ENCODE results near the gene B3GNT7. TPM values are rescaled to one million over a fixed set of nuclear protein-coding genes. Genes with fewer than 3 reads are reported as not detected.
A peak's percentile ranks its signal among the peaks of the same experiment; 100 is the strongest.
"Not testable (repeated sequence)": the region's sequence is repeated elsewhere in the genome, so short reads cannot be mapped to it uniquely, and the experiment has no call there.

Gene B3GNT7
- total RNA-seq, 1 donor from 2014 or later: 12.1 TPM

DNA sequence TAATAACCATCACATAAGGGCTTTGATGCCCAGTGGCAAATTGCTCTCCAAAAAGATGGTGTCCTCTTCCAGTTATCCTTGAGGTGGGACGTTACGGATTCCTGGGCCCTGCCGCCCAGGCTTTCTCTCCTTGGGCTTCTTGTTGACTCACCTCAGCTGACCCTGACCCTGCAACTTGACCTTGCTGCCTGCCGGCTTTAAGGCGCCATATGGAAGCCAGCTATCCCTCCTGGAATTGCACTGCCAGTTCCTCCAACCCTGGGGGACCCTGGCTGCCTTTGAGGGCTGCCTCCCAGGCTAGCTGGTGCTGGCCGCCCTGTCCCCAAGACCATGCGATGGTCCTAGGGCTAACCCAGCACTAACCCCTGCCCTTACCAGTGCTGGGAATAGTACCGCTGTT is 28.3 kb upstream of the B3GNT7 start:
- no peak for DNase-seq

DNA sequence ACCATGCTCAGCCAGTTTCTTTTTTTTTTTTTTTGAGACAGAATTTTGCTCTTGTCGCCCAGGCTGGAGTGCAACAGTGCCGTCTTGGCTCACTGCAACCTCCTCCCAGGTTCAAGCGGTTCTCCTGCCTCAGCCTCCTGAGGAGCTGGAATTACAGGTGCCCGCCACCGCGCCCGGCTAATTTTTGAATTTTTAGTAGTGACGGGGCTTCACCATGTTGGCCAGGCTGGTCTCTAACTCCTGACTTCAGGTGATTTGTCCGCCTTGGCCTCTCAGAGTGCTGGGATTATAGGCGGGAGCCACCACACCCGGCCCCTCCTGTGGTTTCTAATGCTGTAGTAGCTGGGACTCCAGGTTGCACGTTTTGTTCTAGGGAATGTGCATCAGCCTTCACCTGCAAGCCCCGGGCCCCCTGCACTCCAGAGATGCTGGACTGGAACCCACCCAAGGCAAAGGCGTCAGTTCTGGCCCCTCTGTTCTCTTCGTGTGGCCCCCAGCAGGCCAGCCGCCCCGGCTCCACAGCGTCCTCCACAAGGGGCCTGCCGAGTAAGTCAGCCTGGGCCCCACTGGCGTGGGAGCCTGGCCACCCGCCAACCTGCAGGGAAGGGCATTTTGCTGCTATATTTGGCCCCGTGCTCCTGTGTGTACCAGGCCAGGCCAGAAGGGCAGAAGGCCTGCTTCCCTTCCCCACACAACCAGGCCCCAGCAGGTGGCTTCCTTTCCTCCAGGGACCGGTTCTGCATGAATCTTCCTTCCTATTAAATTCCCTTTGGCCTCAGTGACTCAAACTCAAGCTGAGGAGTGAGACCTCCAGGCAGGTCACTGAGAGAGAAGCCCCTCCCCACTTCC is 25.7 kb upstream of the B3GNT7 start:
- peak; percentile 34 for DNase-seq

DNA sequence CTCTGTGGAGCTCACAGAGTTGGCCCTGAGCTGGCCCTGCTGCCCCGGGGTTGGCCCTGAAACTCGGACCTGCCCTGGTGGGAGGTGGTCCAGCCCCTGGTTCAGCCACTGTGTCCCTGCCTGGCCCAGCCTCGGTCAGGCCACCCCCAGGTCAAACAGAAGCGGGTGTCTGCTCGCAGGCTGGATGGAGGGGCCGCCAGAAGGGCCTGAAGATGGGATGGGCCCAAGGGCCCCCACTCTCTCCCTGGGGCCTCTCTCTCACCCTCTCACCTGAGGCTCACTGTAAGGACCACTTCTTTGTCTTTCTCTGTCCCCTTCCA is 25.1 kb upstream of the B3GNT7 start:
- DNase-seq: no peak

DNA sequence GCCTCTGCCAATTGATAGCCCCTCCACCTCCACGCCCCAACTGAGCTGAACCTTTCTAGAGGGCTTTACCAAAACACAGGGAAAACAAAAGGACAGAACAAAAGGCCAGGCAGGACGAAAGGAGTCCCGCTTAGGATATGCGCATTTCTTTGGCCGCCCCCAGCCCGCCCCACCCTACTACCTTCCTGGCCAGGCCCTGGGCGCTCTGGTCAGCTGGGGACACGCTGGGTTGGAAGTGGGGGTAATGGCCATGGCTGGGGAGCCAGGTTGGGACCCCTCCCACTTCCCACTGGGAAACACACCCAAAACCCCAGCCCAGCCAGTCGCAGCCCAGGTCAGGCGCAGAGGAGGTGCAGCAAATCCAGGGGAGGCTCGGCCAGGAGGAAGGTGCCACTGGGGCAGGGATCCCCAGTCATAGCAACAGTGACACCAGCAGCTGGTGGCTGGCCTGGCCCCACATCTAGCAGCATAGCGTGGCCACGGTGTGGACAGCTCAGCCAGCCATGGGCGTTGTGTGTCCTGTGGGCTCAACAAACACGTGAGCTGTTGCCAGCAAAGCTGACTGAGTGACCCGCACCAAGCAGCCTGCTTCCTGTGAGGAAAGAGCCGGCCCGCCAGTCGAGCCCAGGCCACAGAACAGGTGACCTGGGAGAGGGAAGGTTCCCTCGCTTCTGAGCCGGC is 24.6 kb upstream of the B3GNT7 start:
- DNase-seq: peak; percentile 40

DNA sequence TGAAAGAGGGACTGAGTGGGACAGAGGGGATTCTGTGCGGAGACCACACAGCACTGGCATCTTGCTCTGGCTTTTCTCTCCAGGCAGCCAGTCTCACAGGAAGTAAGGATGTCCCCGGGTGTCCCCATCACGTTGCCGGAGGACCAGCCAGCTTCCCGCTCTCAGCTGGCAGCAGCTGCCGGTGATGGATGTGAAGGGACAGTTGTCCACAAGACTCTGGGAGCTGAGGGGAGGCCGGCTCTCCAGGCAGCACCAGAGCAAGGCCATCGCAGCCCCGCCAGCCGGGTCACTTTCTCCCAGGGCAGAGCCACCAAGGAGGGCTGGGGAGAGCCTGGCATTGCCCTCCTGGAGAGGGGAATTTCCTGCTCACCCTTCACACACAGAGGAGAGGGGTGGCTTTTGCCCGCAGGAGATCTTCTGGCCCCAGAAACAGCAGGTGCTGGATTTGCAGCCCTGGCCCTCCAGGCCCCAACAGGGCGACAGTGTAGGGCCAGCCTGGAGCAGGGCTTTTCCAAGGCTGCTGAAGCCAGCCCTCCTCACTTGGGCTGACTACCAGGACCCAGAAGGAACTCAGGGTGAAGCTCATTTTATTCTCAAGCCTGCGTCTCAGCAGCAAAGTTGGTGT is 24.0 kb upstream of the B3GNT7 start:
- no peak for DNase-seq

DNA sequence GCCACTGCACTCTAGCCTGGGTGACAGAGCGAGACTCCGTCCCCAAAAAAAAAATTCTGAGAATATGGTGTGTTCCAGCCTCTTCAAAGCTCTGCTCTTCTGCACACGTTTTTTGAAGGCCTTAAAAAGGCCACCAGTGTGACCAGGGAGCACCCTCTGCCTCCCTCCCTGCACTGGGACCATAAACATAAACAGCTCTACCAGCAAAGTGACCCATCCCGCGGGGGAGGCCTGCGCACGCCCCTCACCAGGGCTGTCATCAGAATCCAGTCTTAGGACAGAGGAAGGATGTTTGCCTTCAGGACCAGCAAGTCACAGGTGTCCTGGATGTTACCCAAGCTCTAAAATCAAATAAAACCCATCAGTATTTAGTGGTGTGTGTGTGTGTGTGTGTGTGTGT is 23.2 kb upstream of the B3GNT7 start:
- no peak for DNase-seq

DNA sequence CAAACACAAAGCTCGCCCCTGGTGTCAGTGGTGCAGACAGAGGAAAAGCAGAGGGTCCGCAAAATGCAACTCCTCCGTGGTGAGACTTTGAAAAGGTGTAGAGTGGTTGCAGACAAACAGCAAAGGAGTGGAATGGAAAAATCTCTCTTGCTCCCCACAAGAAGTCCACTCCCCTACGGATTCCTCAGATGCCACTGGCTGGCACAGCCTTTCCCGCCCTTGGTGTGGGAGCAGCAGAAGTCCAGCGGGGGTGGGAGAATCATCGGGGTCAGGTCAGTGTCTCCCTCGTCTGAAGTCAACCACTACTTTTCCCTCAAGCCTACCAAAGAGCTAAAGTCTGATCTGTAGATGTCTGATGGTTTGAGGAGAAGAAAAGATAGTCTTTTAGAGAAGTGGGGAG is 22.3 kb upstream of the B3GNT7 start:
- DNase-seq: no peak

DNA sequence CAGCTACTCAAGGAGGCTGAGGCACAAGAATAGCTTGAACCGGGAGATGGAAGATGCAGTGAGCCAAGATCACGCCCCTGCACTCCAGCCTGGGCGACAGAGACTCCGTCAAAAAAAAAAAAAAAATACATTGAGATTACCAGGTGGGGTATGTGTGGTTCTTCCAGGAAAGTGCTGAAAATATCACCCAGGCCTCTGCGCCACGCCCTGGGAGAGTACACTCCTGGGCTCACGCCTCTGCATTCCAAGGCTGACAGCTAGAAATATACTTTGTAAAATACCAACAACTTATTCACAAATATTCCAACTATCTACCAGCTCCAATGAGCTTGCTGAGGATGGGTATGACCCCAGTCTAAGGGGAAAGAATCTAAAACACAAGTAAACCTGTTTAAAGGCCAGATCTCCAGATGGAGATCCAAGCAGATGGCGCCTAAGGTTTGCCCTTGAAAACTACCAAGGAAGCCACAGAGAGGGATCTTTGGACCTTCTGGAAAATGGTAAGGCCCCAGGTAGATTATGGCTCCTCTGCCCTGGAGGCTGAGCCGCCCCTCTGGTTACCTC is 21.6 kb upstream of the B3GNT7 start:
- no peak for DNase-seq

DNA sequence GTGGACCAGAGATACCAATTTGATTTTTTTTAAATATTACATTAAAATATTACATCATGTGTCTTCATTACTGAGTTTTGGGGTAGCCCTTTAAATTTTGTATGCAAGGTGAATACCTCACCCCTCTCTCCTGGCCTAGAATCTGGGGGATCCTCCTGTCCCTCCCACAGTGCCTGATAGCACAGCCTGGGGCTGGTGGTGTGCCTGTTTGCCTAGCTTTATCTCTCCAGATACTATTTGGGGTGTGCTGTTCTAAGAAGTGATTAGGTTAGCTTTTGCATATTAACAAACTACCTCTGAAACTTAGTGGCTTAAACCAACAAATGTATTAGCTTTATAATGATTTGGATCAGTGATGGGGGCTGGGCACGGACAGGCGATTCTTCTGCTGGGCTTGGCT is 20.7 kb upstream of the B3GNT7 start:
- DNase-seq: no peak

DNA sequence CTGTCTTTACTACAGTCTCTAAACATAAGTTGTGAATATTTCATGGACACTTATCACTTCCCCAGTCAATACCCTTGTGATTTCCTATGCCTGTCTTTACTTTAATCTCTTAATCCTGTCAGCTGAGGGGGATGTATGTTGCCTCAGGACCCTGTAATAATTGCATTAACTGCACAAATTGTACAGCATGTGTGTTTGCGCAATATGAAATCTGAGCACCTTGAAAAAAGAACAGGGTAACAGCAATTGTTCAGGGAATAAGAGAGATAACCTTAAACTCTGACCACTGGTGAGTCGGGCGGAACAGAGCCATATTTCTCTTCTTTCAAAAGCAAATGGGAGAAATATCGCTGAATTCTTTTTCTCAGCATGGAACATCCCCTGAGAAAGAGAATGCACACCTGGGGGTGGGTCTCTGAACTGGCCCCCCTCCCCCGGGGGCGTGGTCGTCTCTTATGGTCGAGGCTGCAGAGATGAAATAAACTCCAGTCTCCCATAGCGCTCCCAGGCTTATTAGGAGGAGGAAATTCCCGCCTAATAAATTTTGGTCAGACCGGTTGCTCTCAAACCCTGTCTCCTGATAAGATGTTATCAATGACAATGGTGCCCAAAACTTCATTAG is 19.4 kb upstream of the B3GNT7 start:
- not testable (repeated sequence) for DNase-seq

DNA sequence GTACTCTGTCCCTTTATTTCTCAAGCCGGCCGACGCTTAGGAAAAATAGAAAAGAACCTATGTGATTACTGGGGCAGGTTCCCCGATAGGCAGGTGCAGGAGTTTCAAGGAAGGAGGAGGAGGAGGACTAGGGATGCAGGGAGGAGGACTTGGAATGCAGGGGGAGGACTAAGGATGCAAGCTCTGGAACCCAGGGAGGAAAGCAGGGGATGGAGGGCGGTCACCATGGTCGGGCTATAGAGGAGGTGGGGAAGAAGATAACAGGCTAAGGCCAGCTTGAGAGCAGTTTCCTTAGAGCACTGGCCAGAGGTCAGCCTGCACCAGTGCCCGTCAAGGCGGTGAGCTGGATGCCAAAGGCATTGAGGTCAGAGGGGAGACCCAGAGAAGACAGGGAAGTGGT is 18.7 kb upstream of the B3GNT7 start:
- no peak for DNase-seq

DNA sequence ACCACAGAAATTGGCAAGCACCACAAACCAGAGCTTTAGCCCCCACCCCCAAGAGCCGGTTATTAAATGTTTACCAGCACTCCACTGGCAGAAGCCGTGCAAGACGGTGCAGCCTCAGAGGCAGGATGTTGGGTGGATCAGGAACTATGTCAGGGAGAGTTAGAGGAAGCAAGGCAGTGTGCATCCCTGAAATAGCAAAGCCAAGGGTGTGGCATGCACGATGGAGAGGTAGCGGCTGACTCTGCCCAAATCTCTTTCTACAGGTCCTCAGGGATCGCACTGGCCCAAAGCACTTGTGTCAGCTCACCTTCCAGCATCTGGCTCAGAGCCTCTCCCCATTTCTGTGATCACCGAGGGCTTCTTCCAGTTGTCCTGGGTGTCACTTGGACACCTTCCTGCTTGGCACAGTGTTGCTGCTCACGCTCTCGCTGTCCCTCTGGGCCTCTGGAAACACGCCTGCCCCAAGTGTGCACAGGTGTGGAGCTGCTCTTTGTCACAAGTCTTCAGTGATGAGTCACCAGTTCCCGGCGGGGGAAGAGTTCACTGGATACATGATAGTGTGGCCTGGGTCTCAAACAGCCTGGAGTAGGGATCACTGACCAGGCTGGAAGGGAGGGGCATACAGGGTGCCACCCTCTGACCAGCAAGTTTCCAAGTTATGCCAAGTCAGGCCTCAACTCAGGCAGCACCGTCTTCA is 17.3 kb upstream of the B3GNT7 start:
- no peak for DNase-seq

DNA sequence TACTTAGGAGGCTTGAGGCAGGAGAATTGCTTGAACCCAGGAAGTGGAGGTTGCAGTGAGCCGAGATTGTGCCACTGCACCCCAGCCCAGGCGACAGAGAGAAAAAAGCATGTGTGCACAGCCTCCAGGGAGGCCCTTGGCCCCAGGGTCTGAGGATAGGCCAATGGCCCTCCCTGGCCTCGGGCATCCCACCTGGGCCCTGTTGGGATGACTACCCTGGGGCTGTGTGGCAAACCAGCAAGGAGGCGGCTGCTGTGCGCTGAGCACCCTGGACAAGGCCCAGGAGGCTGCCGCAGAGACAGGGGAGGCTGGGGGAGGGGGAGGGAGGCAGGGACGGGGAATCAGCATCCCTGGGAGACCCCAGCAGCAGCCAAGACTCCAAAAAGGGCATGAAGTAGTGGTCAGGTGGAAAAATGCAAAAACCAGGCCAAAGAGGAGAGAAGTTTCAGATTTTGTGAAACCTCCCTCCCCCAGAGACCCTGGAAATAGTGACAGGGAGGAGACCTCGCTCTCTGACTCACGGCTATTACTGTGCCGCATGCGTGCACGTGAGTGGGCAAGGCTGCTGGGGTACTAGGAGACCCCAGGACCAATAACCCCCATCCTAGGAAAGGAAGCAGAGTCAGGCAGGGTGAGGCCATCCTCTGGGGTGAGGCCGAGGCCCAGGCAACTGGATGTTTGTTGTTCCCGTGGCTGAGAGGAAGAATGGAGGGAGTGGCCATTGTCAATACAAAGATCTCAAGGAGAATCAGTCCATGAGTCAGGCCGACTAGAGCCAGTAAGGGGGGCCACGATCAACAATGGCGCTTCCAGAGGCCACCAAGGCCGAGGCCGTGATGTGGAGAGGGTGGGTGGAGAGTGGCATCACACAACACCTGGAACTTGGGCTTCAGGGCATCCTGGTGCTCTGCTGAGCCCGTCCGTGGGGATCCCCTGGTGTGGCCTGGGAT is 16.0 kb upstream of the B3GNT7 start:
- peak; percentile 24 for DNase-seq

DNA sequence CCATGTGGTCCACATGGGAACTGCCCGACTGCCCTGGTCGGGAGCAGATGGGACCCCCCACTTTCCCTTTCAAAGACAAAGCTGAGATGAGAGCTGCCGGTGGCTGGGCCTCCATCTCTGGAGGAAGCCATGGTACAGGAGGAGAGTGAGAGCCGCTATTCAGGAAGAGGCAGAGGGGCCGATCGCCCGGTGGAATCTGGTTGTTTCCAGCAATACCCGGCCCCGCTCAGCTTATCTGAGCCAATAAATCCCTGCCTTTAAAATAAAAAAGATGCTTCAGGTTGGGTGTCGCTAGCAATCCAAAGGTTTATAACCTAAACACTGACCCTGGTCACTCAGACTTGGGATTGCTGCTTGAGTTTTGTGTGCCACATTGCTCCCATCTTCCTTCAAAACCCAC is 15.2 kb upstream of the B3GNT7 start:
- DNase-seq: no peak

DNA sequence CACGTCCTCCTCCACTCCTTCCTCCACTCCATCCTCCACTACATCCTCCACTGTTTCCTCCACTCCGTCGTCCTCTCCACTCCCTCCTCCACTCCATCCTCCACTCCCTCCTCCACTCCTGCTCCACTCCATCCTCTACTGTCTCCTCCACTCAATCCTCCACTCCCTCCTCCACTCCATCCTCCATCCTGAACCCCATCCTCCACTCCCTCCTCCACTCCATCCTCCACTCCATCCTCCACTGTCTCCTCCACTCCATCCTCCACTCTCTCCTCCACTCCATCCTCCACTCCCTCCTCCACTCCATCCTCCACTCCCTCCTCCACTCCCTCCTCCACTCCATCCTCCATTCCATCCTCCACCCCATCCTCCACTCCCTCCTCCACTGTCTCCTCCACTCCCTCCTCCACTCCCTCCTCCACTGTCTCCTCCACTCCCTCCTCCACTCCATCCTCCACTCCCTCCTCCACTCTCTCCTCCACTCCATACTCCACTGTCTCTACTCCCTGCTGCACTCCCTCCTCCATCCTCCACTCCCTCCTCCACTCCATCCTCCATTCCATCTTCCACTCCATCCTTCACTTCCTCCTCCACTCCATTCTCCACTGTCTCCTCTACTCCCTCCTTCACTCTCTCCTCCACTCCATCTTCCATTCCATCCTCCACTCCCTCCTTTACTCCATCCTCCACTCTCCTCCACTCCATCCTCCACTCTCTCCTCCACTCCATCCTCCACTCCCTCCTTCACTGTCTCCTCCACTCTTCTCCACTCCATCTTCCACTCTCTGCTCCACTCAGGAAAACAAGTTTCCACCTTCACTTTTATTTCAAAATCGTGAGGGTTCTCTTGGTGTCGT is 14.3 kb upstream of the B3GNT7 start:
- DNase-seq: no peak

DNA sequence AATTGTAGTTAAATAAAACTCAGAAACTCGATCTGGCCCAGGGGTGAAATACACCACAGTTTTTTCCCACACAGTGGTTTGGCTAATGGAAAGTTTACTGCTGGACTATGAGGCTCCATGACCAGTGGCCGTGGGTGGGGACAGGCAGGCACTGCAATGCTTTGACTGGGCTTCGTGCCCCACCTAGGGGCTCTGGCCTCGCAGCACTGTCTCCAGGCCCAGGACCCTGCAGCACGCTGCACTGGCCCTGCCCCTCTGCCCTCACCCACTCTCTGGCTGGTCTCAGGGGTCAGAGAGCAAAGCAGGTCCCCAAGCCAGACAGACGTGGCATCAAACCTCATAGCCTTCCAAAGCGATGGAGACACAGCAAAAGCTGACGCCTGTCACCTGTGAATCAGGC is 13.4 kb upstream of the B3GNT7 start:
- no peak for DNase-seq

DNA sequence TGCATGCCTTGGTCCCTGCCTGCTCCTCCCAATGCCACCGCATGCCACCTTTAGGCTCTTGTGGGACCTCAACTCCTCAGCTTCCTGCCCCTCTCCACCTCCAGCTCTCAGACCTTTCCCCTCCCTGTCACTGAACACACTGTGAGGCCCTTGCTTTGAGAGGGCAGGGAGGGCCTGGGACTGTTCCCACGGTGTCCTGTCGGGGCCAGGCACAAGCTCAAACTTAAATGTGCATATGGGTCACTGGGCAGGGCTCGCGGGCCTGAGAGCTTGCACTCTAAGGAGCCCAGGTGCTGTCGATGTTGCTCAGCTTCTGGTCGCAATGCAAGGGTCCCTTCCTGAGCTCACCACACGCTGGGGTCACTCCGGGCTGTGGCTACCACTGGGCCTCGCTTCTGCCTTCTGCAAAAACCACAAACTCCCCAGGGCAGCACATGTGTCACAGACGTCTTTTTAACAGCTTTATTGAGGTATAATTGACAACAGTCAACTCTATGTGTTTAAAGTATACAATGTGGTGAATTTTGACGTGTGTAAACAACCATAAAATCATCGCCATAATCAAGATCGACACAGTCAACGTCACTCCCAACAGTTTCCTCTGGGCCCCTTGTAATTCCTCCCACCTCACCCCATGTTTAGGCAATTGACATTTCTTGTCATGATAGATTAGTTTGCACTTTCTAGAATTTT is 11.9 kb upstream of the B3GNT7 start:
- DNase-seq: no peak

DNA sequence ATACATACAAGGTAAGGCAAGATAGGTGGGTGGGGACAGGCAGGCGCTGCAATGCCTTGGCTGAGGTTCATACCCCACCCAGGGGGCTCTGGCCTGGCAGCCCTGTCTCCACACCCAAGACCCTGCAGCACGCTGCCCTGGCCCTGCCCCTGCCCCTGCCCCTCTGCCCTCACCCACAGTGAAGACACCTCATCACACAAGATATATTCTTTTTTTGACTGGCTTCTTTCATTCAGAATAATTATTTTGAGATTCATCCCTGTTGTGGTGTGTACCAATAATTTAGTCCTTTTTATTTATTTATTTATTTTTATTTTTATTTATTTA is 11.4 kb upstream of the B3GNT7 start:
- DNase-seq: no peak

DNA sequence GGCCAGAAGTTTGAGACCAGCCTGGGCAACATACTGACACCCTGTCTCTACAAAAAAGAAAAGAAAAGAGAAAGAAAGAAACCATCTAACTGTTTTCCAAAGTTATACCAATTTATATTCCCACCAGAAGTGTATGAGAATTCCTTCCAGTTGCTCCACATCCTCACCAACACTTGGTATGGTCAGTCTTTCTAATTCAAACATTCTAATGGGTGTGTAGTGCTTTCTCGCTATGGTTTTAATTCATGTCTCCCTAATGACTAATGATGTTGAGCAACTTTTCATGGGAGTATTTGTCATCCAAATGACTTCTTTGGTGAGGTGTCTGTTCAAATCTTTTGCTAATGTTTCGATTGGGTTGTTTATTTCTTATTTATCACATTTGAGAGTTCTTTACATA is 10.5 kb upstream of the B3GNT7 start:
- no peak for DNase-seq

DNA sequence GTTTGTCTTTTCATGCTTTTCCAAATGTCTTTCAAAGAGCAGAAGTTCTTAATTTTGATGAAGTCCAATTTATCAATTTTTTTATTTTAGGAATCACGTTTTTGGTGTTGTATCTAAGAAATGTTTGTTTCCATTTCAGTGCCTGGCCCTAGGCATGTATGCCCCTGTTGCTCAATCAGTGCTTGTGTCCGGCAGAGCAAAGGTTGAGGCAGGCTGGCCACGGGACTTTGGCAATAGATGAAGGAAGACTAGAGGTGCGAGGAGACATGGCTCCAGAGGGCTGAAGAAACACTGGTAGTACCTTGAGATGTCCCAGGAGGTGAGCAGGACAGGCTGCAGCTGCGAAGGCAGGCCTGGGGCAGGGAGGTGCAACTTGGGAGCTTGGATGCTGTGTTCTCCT is 10.1 kb upstream of the B3GNT7 start:
- no peak for DNase-seq
